HL-60/S4 treated with retinoic acid at 250 ng/mL for 4 days and 3 days (cell line): ENCODE results near the gene LOX.

Source experiments
- in situ Hi-C: fragments of 300-500 bp; cut with MboI; formaldehyde crosslinking; loops from 2 replicates; pipeline ENCODE4 v1.7.0; 2022; ENCODE audit warnings: low sequenced_read_pairs

LOX gene

GRCh38 chr5:122078116-122079110 lies at the start of gene LOX:
Gene LOX, minus strand, starts transcription at chr5:122078259. Its CDS starts 274 bp downstream, at chr5:122077985.
- in situ Hi-C loops: no loop called here

GRCh38 chr5:122126756-122127321 lies 48.8 kb upstream of the LOX start:
- in situ Hi-C loops: no loop called here

- in situ Hi-C loops: no loop called here
Observed at GRCh38 chr5:122126177-122126755, 48.2 kb upstream of the LOX start.

- in situ Hi-C loops: no loop called here
Observed at GRCh38 chr5:122124766-122125165, 46.7 kb upstream of the LOX start.

- in situ Hi-C loops: no loop called here
Observed at GRCh38 chr5:122121479-122122465, 43.7 kb upstream of the LOX start.

GRCh38 chr5:122120957-122121356 lies 42.9 kb upstream of the LOX start:
- in situ Hi-C loops: no loop called here

- in situ Hi-C loops: no loop called here
Observed at GRCh38 chr5:122120493-122120892, 42.4 kb upstream of the LOX start.

GRCh38 chr5:122119205-122119604 lies 41.1 kb upstream of the LOX start:
- in situ Hi-C loops: no loop called here

GRCh38 chr5:122118356-122118948 lies 40.4 kb upstream of the LOX start:
- in situ Hi-C loops: no loop called here

- in situ Hi-C loops: no loop called here
Observed at GRCh38 chr5:122114501-122114900, 36.4 kb upstream of the LOX start.

GRCh38 chr5:122112733-122113558 lies 34.9 kb upstream of the LOX start:
- in situ Hi-C loops: no loop called here

- in situ Hi-C loops: no loop called here
Observed at GRCh38 chr5:122112063-122112462, 34.0 kb upstream of the LOX start.

- in situ Hi-C loops: no loop called here
Observed at GRCh38 chr5:122111460-122111859, 33.4 kb upstream of the LOX start.

- in situ Hi-C loops: no loop called here
Observed at GRCh38 chr5:122110987-122111386, 32.9 kb upstream of the LOX start.

GRCh38 chr5:122107016-122107415 lies 29.0 kb upstream of the LOX start:
- in situ Hi-C loops: no loop called here

GRCh38 chr5:122105909-122106308 lies 27.9 kb upstream of the LOX start:
- in situ Hi-C loops: no loop called here

- in situ Hi-C loops: no loop called here
Observed at GRCh38 chr5:122102825-122103224, 24.8 kb upstream of the LOX start.

GRCh38 chr5:122101636-122102285 lies 23.7 kb upstream of the LOX start:
- in situ Hi-C loops: no loop called here
